Stimulated activated CD4-positive, alpha-beta T cell treated with anti-CD3 and anti-CD28 coated beads, Interleukin-4, amount 100 ng/mL, for 4 hours (primary cell): ENCODE measurements around the gene MBNL2.

Experiments
- DNase-seq, 2 experiments: peaks; one replicate each; pipeline ENCODE4 v3.0.0-alpha.2; 2020

The MBNL2 gene

DNA sequence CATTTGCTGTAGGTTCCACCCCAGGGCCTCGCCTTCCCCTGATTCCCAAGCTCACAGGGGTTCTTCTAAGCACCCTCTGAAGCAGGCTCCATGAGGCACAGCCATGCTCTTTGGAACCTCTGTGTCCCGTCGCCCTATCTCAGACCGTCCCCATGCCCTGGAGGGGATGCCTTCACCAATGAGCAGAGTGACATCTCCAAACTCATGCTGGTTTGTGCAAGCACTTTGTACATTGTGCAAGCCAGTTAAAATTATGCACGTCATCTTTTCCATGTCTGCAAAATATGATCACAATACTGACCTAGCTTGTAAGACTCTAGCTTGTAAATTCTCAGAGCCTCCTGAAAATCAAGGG is 165.3 kb downstream of the MBNL2 start:
- DNase-seq, result no peak

- DNase-seq, result no peak
Observed at GRCh38 chr13:97387890-97388289, 165.8 kb downstream of the MBNL2 start.

DNA sequence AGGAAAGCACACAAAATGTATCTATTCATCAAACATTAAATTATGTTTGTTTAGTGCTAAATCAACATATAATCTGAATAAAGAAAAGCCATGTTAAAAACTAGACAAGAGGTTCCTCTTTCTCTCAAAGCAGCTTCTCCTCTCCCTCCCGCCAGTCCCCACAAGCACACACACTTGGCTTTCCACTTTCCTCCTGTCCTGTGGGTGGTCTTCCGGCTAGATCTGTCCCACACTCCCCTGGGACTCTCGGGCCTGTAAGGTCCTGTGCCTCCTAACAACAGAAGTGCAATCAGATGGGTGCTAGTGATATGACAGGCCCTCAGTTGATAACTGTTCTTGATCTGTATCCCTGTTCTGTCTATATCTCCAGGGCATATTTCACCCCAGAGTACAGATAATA is 166.2 kb downstream of the MBNL2 start:
- DNase-seq, result no peak

GRCh38 chr13:97390941-97391600 is 168.9 kb downstream of the MBNL2 start:
- no peak for DNase-seq

DNA sequence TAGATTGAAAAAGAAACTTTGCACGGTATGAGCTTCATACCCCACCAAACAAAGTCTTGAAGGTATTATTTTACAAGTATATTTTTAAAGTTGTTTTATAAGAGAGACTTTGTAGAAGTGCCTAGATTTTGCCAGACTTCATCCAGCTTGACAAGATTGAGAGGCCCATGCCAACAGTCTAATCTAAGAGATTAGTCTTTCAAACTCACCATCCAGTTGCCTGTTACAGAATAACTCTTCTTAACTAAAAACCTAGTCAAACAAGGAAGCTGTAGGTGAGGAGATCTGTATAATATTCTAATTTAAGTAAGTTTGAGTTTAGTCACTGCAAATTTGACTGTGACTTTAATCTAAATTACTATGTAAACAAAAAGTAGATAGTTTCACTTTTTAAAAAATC is 169.9 kb downstream of the MBNL2 start:
- DNase-seq, result no peak

DNA sequence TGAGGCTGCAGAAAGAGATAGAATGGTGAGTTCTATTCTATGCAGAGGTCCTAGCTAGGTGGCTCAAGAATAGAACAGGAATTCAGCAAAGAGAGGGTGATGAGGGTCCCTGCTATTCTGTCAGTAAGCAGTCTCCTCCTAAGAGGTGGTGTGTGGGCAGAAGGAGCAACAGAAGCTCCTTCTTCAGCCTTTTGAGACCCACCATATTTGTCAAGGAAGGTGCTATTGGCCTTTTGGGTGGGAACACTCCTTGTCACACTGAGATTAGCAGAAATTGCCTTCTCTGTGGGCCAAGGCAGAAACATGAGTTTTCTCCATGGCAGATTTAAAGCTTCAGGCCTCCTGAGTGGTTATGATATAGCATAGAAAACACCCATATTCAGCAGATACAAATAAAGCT is 172.4 kb downstream of the MBNL2 start:
- DNase-seq, result no peak

DNA sequence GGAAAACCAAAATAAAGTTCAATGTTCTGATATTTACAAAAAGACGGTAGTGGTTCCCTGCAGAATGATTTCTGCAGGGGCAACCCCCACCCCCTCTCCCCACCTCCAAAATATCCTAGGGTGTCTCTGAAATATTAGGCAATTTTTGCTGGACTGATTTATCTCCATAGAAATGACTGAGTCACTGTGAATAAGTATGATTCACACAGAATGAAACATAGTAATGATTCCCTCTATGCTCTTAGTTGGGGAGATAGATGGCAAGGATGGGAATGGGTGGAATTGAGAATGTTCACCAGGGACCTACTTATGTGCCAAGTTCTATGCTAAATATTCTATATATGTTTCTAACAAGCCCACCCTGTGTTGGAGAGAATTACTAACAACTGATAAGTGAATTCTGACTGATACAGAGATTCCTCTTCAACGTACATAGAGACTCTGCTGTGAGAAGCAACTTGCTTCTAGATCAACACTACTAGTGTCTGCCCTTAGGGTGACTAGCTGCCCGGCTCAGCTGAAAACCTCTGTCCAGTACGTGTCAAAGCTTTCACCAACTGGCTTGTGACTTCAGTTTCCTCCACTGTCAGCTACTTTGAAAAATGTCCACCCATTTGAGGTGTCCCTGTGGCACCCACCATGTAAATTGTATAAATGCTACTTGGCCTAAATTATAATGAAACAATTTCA is 173.5 kb downstream of the MBNL2 start:
- no peak for DNase-seq

DNA sequence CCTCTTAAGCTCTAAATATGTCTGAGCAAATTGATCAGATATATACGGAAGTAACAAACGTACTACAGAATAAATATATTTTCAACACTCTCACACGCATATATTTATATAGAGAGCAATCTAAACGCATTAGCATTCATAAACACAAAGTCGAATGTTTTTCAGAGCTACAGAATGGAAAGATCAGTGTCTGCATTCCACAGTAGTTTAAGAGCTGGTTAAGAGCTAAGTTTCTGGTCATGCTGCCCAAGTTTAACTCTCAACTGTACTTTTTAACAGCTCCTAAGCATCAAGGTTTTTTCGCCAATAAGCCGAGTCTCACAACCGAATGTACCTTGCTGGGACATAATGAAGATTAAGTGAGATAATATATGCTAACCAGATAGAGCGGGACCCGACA is 175.1 kb downstream of the MBNL2 start:
- DNase-seq, result no peak

DNA sequence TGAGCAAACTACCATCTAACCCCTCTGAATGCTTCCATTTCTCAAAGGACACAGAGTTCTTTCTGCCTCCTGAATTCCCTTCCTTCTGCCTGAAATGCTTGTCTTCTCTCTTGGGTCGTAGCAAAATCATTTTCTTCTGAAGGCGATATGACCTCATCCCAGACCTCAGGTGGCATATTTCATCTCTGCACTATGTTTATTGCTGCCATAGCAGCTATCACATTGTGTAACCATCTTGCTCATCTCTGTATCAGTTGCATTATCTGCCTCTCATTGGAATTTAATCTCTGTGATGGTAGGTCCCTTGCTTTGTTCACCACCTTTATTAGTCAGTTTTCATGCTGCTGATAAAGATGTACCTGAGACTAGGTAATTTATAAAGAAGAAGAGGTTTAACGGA is 179.3 kb downstream of the MBNL2 start:
- no peak for DNase-seq

DNA sequence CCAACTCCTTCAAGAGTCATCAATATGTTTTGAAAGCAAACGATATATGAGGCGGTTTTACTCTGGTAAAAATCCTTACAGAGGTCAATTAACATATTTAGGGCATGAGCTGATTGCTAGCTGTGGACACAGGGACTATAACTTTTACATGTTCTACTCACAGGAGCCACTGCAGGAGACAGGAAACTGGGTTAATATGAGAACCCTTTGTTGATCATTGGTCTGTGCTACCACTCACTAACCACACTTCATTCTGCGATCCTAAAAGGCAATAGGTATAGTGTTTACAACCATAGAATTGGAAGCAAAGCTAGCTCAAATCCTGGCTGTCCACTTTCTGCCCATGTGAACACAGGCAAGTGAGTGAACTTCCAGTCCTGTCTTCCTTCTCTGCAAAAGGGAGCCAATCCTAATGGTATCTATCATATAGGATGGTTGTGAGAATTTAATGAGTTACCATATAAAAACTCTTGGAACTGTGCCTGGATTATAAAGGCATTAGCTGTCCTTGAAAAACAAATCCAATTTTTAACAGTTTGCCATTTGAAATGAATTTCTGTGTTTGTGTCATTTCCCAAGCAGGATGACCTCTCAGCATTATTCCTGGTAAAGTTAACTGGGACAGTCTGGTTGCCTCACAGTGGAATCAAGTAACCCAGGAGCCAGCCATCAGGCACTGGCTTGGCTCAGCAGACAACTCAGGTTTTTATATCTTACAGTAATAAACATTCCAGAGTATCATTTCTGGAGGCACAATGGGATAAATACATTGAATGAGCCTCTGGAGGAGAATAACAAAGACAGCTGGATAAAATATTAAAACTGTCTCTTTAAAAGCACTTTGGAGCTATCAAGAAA is 182.0 kb downstream of the MBNL2 start:
- no peak for DNase-seq

DNA sequence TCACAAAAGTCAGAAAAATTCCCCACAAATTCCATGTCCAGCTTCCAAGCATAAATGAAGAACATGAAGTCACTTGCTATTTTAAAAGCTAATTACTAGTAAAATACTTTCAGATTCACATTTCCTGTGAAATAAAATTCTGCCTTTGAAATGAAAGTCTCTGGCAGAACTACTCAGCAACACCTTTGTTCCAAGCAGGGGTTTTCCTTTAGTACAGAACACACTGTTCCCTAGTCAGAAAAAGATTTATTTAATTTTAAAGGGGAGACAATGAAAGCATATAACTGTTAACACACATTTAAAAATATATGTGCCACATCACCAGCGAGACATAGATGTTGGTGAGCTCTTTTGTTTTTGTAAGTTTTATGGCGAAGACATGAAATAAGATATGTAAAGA is 185.4 kb downstream of the MBNL2 start:
- no peak for DNase-seq

GRCh38 chr13:97408938-97409337 is 186.8 kb downstream of the MBNL2 start:
- no peak for DNase-seq

- no peak for DNase-seq
Observed at GRCh38 chr13:97411984-97412383, 189.9 kb downstream of the MBNL2 start.

GRCh38 chr13:97413694-97414093 is 191.6 kb downstream of the MBNL2 start:
- no peak for DNase-seq

- no peak for DNase-seq
Observed at GRCh38 chr13:97414392-97414791, 192.3 kb downstream of the MBNL2 start.

GRCh38 chr13:97417698-97418097 is 195.6 kb downstream of the MBNL2 start:
- DNase-seq, result no peak

DNA sequence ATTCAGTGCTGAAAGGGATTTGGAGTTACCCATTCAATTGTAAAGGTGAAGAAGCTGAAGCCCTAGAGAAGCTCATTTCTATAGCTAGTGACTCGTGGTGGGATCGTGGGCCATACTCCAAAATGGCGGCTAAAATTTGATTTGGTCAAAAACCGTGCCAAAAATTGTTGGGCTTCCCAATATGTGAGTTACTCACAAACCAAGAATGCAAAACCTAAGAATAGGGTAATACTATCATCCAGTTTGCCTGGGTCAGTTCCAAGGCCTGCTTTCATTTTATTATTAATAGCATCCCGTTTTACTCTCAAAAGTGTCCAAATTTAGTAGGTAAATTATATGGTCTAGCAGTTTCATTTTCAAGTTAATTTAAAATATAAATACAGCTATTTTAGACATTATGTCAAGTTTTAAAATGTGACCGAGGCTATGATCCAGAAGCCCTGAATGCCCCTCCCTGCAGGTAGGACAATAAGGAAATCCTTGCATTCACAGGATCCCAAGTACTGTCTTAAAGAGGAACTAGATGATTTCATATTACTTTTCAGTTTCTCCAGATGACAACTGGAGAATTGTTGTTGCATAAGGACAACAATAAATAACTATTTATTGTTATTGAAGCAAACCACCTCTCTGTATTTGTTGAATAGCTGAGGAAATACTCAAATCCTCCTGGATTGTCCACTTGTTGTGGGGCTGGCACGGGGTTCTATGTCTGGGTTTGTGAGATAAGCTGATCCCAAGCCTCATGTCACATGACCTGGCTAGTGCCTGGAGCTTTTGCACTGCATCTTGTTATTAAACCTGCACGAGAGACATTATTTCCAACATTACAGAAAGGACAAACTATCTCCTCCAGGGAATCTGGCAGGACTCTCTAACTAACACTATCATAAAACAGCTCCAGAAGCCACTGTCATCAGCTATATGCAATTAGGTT is 200.3 kb downstream of the MBNL2 start:
- DNase-seq, result no peak

GRCh38 chr13:97423300-97424045 is 201.3 kb downstream of the MBNL2 start:
- no peak for DNase-seq

DNA sequence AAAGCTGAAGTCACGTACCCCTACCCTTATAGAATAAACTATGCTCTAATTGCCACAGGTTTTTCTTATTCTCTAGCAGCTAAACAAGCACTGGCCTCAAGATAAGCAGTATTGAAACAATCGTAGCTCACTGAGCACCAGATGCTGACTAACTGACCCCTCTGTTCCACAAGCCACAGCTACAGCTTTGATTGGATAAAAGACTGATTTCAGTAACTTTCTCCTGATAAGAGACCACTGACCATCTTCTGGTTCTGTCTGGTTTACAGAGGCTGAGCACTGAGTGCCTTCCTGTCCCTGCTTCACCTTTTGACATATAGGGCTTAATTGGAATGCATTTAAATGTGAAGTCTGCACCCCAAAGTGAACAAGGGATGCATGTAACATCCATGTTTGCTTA is 203.5 kb downstream of the MBNL2 start:
- DNase-seq, result no peak

GRCh38 chr13:97426695-97427094 is 204.6 kb downstream of the MBNL2 start:
- no peak for DNase-seq

DNA sequence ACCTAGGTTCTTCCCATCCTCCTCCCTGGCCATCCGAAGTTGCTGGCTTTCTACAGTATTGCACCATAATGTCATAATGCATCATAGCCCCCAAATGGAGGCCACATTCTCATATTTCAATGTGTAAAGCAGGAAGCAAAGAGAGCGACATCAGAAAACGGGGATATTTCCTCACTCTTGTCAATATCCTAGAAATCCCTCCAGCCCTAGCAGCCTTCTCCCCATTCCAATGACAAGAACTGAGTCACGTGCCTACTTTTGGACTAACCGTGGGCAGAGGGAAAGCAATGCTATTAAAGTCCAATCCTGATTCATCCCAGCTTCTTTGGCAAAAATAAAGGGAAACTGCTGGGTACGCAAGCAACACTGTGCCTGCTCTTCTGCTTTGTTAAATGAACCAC is 207.5 kb downstream of the MBNL2 start:
- DNase-seq, result no peak

DNA sequence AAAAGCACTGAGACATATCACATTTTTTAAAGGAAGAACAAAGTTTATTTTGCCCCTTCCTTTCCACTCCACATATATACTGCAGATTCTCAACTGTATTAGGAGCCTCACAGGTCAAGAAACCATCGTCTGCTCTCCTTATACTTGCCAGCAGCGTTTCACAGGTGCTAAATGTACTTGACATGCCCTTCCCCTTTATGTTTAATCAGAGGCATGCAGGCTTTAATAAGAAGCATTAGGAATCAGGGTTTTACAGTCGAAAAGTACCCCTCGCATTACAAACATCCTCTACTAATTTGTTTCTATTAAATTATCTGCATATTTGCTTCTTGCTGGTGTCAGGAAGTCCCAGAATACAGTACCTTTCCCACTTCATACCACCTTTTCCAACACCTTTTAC is 208.2 kb downstream of the MBNL2 start:
- DNase-seq, result no peak
